ENCODE data around the gene PRKAG2.

- TF ChIP-seq USF2 (IDR thresholded peaks at IDR 0.05; ENCODE audit: low read length) (no peak), EGR1 (IDR thresholded peaks at IDR 0.05; ENCODE audit: borderline replicate concordance, low read depth, low read length) (no peak), RFX5 (IDR thresholded peaks at IDR 0.05; ENCODE audit: borderline replicate concordance, low read depth, low read length) (no peak), SP1 (IDR thresholded peaks at IDR 0.05; ENCODE audit: low read depth, low read length) (no peak), SUZ12 (IDR thresholded peaks at IDR 0.05; ENCODE audit: low read length) (no peak), YY1 (IDR thresholded peaks at IDR 0.05; ENCODE audit: low read depth, low read length) (no peak), NRF1 (IDR thresholded peaks at IDR 0.05; ENCODE audit: low read depth, low read length) (no peak), HDAC2 (IDR thresholded peaks at IDR 0.05; ENCODE audit: borderline replicate concordance in 1 of 2, low read depth in 2 of 2, low read length in 2 of 2) (no peak), JUND (IDR thresholded peaks at IDR 0.05; ENCODE audit: low read length) (no peak), CTCF (IDR thresholded peaks at IDR 0.05; ENCODE audit: control extremely low read depth in 1 of 3, insufficient read depth in 1 of 3, low read depth in 1 of 3, low read length in 3 of 3) (no peak), CBX5 (IDR thresholded peaks at IDR 0.05; ENCODE audit: low read depth, low read length) (no peak), PHF8 (conservative IDR thresholded peaks at IDR 0.05; ENCODE audit: low read depth, low read length) (no peak)
Observed at GRCh38 chr7:151624246-151624928, 252.5 kb downstream of the PRKAG2 start.

Measured in H1 (cell line).